ENCODE results near the gene MCM3. TPM values are rescaled to one million over a fixed set of nuclear protein-coding genes. Genes with fewer than 3 reads are reported as not detected.

MCM3 gene
- total and polyA plus RNA-seq, 4 donors = 7.4 to 60.8 (median 12.3) TPM

DNA sequence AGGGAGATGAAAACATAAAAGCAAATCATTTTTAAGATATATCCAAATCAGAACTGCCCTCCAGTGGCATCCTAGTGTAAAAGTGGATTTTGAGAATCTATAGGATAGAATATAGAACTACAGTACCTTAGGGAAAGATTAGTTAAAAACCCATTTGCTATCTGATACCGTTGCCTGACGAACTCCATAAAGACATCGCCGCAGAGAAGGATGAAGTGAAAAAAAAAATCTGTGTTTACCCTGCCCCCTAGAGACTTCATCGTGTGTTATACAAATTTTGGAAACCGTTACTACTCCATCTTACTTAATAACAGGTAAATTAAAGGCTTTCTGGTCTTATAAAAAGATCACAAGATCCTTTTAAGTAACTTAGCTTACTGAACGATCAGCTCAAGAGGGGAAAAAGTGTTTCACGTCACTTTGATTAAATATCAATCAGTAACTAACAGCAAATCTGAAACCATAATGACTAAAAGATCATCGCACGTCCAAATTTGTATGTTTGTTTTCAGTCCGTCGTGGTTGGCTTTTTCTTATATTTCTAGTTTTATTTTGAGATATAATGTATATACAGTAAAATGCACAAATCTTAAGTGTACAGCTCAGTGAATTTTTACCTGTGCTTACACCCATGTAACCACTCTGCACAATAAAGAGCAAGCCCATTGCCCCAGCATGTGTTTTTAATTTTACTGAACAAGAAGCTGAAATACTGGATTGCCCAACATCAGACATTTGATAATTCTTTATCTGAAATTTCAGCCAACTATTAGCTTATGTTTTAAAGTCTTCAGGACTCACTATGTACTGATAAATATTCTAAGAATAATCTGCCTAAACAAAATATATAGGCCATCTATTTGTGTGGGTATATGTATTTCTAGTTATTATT lies 881 bp upstream of the MCM3 start:
- H3K4me1 ChIP-seq (ENCODE audit: control insufficient read depth in 4 of 4, insufficient read depth in 4 of 4, low read length in 3 of 4) = peaks cover 0 to 22% (median 8%) of the 10 kb centered on the region in 4 donors
- DNase-seq (ENCODE audit: low spot score) = no peak
- peak overlapping the region; percentile 13 to 56 for H3K9ac ChIP-seq (ENCODE audit: low read depth in 1 of 2, low read length in 2 of 2)
- no peaks in the 10 kb centered on the region for H3K9me3 ChIP-seq (ENCODE audit: control insufficient read depth in 4 of 4, low read length in 3 of 4)
- 6% methylated on average over 12 of the region's 12 CpGs for WGBS
- peak overlapping the region; percentile 36 to 78 (median 54) for H3K4me3 ChIP-seq (ENCODE audit: low read depth in 1 of 3, low read length in 3 of 3)
- H3K36me3 ChIP-seq (ENCODE audit: control insufficient read depth in 4 of 4, insufficient read depth in 3 of 4, low read depth in 1 of 4, low read length in 3 of 4) = peaks cover 1 to 21% (median 14%) of the 10 kb centered on the region in 4 donors
- peak overlapping the region in 1 of 2 donors; percentile 52 for H3K27ac ChIP-seq (ENCODE audit: low read depth in 1 of 2, low read length in 2 of 2)
- no peak for TF ChIP-seq RXRA (IDR thresholded peaks at IDR 0.05)
- TF ChIP-seq EGR1 (IDR thresholded peaks at IDR 0.05; ENCODE audit: low read depth in 2 of 2) = peak in 1 of 2 donors; percentile 8
- TF ChIP-seq YY1 (IDR thresholded peaks at IDR 0.05) = no peak
- TF ChIP-seq NR2F2 (IDR thresholded peaks at IDR 0.05) = no peak
- TF ChIP-seq, protein P1, sequence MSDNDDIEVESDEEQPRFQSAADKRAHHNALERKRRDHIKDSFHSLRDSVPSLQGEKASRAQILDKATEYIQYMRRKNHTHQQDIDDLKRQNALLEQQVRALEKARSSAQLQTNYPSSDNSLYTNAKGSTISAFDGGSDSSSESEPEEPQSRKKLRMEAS (IDR thresholded peaks at IDR 0.05) = no peak
- peak; percentile 16 for TF ChIP-seq FOXA2 (IDR thresholded peaks at IDR 0.05)
- TF ChIP-seq FOXA1 (IDR thresholded peaks at IDR 0.05) = no peak
- TF ChIP-seq, protein P2, sequence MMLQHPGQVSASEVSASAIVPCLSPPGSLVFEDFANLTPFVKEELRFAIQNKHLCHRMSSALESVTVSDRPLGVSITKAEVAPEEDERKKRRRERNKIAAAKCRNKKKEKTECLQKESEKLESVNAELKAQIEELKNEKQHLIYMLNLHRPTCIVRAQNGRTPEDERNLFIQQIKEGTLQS (IDR thresholded peaks at IDR 0.05) = no peak
- TF ChIP-seq, protein P3, sequence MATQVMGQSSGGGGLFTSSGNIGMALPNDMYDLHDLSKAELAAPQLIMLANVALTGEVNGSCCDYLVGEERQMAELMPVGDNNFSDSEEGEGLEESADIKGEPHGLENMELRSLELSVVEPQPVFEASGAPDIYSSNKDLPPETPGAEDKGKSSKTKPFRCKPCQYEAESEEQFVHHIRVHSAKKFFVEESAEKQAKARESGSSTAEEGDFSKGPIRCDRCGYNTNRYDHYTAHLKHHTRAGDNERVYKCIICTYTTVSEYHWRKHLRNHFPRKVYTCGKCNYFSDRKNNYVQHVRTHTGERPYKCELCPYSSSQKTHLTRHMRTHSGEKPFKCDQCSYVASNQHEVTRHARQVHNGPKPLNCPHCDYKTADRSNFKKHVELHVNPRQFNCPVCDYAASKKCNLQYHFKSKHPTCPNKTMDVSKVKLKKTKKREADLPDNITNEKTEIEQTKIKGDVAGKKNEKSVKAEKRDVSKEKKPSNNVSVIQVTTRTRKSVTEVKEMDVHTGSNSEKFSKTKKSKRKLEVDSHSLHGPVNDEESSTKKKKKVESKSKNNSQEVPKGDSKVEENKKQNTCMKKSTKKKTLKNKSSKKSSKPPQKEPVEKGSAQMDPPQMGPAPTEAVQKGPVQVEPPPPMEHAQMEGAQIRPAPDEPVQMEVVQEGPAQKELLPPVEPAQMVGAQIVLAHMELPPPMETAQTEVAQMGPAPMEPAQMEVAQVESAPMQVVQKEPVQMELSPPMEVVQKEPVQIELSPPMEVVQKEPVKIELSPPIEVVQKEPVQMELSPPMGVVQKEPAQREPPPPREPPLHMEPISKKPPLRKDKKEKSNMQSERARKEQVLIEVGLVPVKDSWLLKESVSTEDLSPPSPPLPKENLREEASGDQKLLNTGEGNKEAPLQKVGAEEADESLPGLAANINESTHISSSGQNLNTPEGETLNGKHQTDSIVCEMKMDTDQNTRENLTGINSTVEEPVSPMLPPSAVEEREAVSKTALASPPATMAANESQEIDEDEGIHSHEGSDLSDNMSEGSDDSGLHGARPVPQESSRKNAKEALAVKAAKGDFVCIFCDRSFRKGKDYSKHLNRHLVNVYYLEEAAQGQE (IDR thresholded peaks at IDR 0.05) = no peak
- no peak for TF ChIP-seq HNF4G (IDR thresholded peaks at IDR 0.05)
- TF ChIP-seq TAF1 (conservative IDR thresholded peaks at IDR 0.05) = no peak
- TF ChIP-seq SP1 (IDR thresholded peaks at IDR 0.05) = no peak
- TF ChIP-seq RAD21 (IDR thresholded peaks at IDR 0.05) = no peak
- no peak for TF ChIP-seq GABPA (IDR thresholded peaks at IDR 0.05 in 1 of 2, conservative IDR thresholded peaks at IDR 0.05 in 1 of 2)
- TF ChIP-seq HNF4A (conservative IDR thresholded peaks at IDR 0.05) = no peak
- H3K27me3 ChIP-seq (ENCODE audit: control insufficient read depth in 4 of 4, insufficient read depth in 4 of 4, low read length in 3 of 4) = no peaks in the 10 kb centered on the region

DNA sequence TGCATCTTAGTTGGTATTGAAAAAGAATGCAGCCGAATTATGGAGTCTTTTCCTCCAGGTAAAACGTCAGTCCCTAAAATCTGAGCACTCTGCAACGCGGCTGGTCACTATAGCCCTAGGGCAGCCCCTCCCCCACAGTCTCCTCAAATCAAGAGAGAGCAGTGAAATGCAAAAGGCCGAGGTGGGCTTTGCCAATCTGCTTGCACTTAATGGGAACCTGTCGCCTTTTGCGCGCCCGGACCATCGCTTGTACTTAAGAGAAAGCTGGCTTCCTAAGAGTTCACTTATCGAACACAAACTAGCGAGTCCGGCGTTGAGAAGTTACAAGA lies 447 bp downstream of the MCM3 start:
- H3K27me3 ChIP-seq (ENCODE audit: control insufficient read depth in 4 of 4, insufficient read depth in 4 of 4, low read length in 3 of 4) = no peaks in the 10 kb centered on the region
- H3K4me3 ChIP-seq (ENCODE audit: low read depth in 1 of 3, low read length in 3 of 3) = peak overlapping the region; percentile 81 to 87 (median 82)
- under 1% methylated on average over 14 of the region's 14 CpGs for WGBS
- H3K4me1 ChIP-seq (ENCODE audit: control insufficient read depth in 4 of 4, insufficient read depth in 4 of 4, low read length in 3 of 4) = peaks cover 0 to 22% (median 8%) of the 10 kb centered on the region in 4 donors
- H3K36me3 ChIP-seq (ENCODE audit: control insufficient read depth in 4 of 4, insufficient read depth in 3 of 4, low read depth in 1 of 4, low read length in 3 of 4) = peaks cover 3 to 29% (median 24%) of the 10 kb centered on the region in 4 donors
- H3K27ac ChIP-seq (ENCODE audit: low read depth in 1 of 2, low read length in 2 of 2) = peak overlapping the region; percentile 23 to 49
- no peak for DNase-seq (ENCODE audit: low spot score)
- TF ChIP-seq NR2F2 (IDR thresholded peaks at IDR 0.05) (no peak), RAD21 (IDR thresholded peaks at IDR 0.05) (no peak), RXRA (IDR thresholded peaks at IDR 0.05) (no peak), HNF4A (conservative IDR thresholded peaks at IDR 0.05) (no peak), FOXA2 (IDR thresholded peaks at IDR 0.05) (no peak), TAF1 (conservative IDR thresholded peaks at IDR 0.05) (no peak), HNF4G (IDR thresholded peaks at IDR 0.05) (no peak), YY1 (IDR thresholded peaks at IDR 0.05) (no peak)
- TF ChIP-seq, protein P3 (IDR thresholded peaks at IDR 0.05) = no peak
- H3K9me3 ChIP-seq (ENCODE audit: control insufficient read depth in 4 of 4, low read length in 3 of 4) = no peaks in the 10 kb centered on the region
- H3K9ac ChIP-seq (ENCODE audit: low read depth in 1 of 2, low read length in 2 of 2) = peak overlapping the region; percentile 26 to 73

Measured in liver (tissue), 9 donors.